Caco-2 (cell line): ENCODE data around the gene PHLDB1. TPM values are rescaled to one million over a fixed set of nuclear protein-coding genes. Genes with fewer than 3 reads are reported as not detected.
A peak's percentile ranks its signal among the peaks of the same experiment; 100 is the strongest.

Experiments used
- BruUV-seq: library from RNA; stranded (reverse); fragments of 400-500 nt; replicated peaks from 2 replicates; lab custom pipeline; 2021; lab: Mats Ljungman, UMichigan
- CTCF ChIA-PET: fragments of 300-600 bp; sonication (Branson Sonifier 250); formaldehyde crosslinking; loops from one replicate; lab custom pipeline; 2022; ENCODE audit warnings: antibody characterized with exemption; lab: Charles Lee
- POLR2A ChIA-PET: fragments of 300-600 bp; sonication (Branson Sonifier 250); formaldehyde crosslinking; loops from one replicate; lab custom pipeline; 2022; ENCODE audit warnings: antibody characterized with exemption; lab: Charles Lee
- DNase-seq, 2 experiments: peaks; one replicate each; pipeline versions ENCODE4 v3.0.0 to v3.0.0-alpha.2; 2020 to 2022
- H3K27me3 ChIP-seq: replicated peaks from 2 replicates; pipeline ENCODE4 v1.6.0; 2011; ENCODE audit warnings: low read length; ENCODE audit not compliant: control insufficient read depth, insufficient read depth
- H3K36me3 ChIP-seq: 2 replicates; pipeline ENCODE4 v1.5.1; 2011; ENCODE audit warnings: low read length; ENCODE audit not compliant: control insufficient read depth, insufficient read depth
- H3K4me1 ChIP-seq: fragments of 250-450 bp; sonication (Bioruptor Pico); 2 replicates; pipeline ENCODE4 v1.5.1; 2020; ENCODE audit warnings: mild to moderate bottlenecking
- H3K4me3 ChIP-seq: 2 replicates; pipeline ENCODE4 v1.5.1; 2011; ENCODE audit warnings: low read depth, mild to moderate bottlenecking, control low read depth, low read length
- H3K9me3 ChIP-seq: fragments of 250-450 bp; sonication (Bioruptor Pico); 2 replicates; pipeline ENCODE4 v1.5.1; 2020; ENCODE audit warnings: mild to moderate bottlenecking, moderate library complexity
- H3K27ac Mint-ChIP-seq: one replicate; pipeline ENCODE4 v1.8.0; 2022; ENCODE audit warnings: mixed read lengths; ENCODE audit not compliant: unreplicated experiment
- H3K27me3 Mint-ChIP-seq: one replicate; pipeline ENCODE4 v1.8.0; 2022; ENCODE audit warnings: mixed read lengths; ENCODE audit not compliant: insufficient read depth, unreplicated experiment
- H3K36me3 Mint-ChIP-seq: one replicate; pipeline ENCODE4 v1.8.0; 2022; ENCODE audit warnings: mild to moderate bottlenecking, mixed read lengths; ENCODE audit not compliant: insufficient read depth, unreplicated experiment
- H3K4me1 Mint-ChIP-seq: one replicate; pipeline ENCODE4 v1.8.0; 2022; ENCODE audit warnings: low read depth, mixed read lengths; ENCODE audit not compliant: unreplicated experiment
- H3K4me3 Mint-ChIP-seq: one replicate; pipeline ENCODE4 v1.8.0; 2022; ENCODE audit warnings: mild to moderate bottlenecking, moderate library complexity, mixed read lengths; ENCODE audit not compliant: unreplicated experiment
- H3K9me3 Mint-ChIP-seq: one replicate; pipeline ENCODE4 v1.8.0; 2022; ENCODE audit warnings: mixed read lengths; ENCODE audit not compliant: unreplicated experiment
- intact Hi-C: fragments of 100-400 bp; cut with micrococcal nuclease; formaldehyde crosslinking; loops from one replicate; pipeline ENCODE4 v1.10.0; 2022; ENCODE audit not compliant: unreplicated experiment
- total RNA-seq: library from RNA; stranded (reverse); gene quantifications from 2 replicates; pipeline ENCODE4 v1.2.3, GENCODE V29; 2022
- TF ChIP-seq, protein P1 (sequence below), 2 experiments: fragments of 200-600 bp in 1 of 2; IDR thresholded peaks; 1 replicate in 1 of 2; 2 replicates in 1 of 2; pipeline versions ENCODE4 v1.5.1 to v1.8.0; 2011 to 2022; ENCODE audit warnings: antibody characterized with exemption in 1 of 2, control low read depth in 1 of 2, inconsistent platforms in 1 of 2, low read depth in 1 of 2, low read length in 1 of 2, mild to moderate bottlenecking in 1 of 2, moderate library complexity in 1 of 2; ENCODE audit not compliant: insufficient read depth in 1 of 2, severe bottlenecking in 1 of 2, unreplicated experiment in 1 of 2

PHLDB1 gene
- total RNA-seq, 1 experiment from 2014 or later = 72.1 TPM

DNA sequence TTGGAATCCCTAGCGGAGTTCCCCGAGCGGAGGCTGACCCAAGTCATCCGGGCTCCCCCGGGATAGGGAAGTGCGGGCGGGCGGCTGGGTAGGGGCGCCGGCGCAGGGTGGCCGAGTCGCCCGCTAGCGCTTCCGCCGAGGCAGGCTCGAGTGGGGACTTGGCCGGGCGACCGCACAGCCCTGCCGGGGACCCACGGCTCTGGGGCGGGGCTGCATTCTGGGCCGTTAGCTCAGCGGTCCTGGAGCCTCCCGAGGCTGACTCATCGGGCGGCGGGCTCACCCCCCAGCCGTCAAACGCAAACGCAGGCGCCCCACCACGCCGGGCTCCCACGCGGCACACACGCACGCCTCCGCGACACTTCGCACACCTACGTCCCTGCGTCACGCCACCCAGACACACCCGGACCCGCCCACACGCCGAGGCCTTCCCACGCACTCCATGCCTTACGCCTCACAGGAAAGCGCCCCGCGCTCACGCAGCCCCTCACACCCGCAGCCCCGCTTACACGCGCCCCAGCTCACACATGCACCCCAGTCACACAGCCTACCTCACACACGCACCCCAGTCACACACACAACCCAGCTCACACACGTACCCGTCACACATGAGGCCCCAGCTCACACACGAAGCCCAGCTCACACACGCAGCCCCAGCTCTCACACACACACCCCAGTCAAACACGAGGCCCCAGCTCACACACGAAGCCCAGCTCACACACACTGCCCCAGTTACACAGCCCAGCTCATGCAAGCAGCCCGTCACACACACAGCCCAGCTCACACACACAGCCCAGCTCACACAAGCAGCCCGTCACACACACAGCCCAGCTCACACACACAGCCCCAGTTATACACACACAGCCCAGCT is 1.2 kb downstream of the PHLDB1 start:
- Mint-ChIP-seq H3K4me1 (peaks cover 34% of the 10 kb centered on the region), H3K4me3 (peak overlapping the region; percentile 79), H3K36me3 (peaks cover 20% of the 10 kb centered on the region), H3K27me3 (no peaks in the 10 kb centered on the region), H3K27ac (peak overlapping the region; percentile 36), H3K9me3 (no peaks in the 10 kb centered on the region)
- TF ChIP-seq, protein P1, sequence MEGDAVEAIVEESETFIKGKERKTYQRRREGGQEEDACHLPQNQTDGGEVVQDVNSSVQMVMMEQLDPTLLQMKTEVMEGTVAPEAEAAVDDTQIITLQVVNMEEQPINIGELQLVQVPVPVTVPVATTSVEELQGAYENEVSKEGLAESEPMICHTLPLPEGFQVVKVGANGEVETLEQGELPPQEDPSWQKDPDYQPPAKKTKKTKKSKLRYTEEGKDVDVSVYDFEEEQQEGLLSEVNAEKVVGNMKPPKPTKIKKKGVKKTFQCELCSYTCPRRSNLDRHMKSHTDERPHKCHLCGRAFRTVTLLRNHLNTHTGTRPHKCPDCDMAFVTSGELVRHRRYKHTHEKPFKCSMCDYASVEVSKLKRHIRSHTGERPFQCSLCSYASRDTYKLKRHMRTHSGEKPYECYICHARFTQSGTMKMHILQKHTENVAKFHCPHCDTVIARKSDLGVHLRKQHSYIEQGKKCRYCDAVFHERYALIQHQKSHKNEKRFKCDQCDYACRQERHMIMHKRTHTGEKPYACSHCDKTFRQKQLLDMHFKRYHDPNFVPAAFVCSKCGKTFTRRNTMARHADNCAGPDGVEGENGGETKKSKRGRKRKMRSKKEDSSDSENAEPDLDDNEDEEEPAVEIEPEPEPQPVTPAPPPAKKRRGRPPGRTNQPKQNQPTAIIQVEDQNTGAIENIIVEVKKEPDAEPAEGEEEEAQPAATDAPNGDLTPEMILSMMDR (IDR thresholded peaks at IDR 0.05; ENCODE audit: insufficient read depth in 1 of 2, low read depth in 1 of 2, low read length in 1 of 2, severe bottlenecking in 1 of 2, unreplicated experiment in 1 of 2) = no peak
- H3K4me3 ChIP-seq = peak overlapping the region; percentile 73
- BruUV-seq = no TSS peak
- H3K4me1 ChIP-seq = peaks cover 24% of the 10 kb centered on the region
- H3K36me3 ChIP-seq = no peaks in the 10 kb centered on the region
- no peaks in the 10 kb centered on the region for H3K9me3 ChIP-seq
- CTCF ChIA-PET = interaction anchor here (0.7 to 6.7 kb wide), 10 partner anchors 10 to 54 kb away, joined by 4 to 38 read pairs (median 8); no protein-coding TSS in a partner anchor
- DNase-seq = peak; percentile 50 to 64
- intact Hi-C loops = no loop called here
- POLR2A ChIA-PET = interaction anchor here (0.5 to 3.0 kb wide), 3 partner anchors 13 to 35 kb away, joined by 3 to 13 read pairs (median 4); no protein-coding TSS in a partner anchor
- H3K27me3 ChIP-seq = no peaks in the 10 kb centered on the region

DNA sequence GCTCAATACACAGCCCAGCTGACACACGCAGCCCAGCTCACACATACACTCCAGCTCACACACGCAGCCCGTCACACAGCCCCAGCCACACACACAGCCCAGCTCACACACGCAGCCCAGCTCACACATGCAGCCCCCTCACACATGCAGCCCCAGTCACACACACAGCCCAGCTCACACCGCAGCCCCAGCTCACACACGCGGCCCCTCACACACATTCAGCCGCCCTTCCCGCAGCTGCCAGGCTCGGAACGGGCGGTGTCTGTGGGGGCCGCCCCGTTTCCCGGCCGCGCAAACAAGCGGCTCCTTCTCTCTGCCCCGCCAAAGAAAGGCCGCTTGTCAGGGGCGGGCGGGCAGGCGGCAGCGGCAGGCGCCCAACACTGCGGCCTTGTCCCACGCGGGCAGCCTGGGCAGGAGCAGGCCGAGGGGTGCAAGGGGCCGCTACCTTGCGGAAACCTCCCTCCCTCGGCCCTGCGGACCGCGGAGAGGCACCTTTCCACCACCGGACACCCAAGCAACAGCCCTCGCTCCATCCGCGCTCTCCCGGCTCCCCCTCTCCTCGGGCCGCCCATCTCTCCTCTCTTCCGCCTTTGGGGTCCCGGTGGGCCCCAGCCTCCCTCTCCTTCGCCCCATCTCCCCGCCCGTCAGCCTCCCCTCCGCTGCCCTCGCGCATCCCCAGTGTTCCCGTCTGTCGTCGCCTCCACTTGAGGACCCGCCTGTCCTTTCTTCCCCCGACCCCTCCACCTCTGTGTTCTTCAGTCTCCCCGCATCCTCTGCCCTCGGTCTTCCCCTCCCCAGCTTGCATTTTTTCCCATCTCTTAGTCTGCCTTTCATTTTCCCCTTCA is 2.2 kb downstream of the PHLDB1 start:
- POLR2A ChIA-PET = interaction anchor here (0.6 kb wide), 1 partner anchor 575 kb away, joined by 3 read pairs; no protein-coding TSS in a partner anchor
- Histone ChIP-seq H3K27me3 (no peaks in the 10 kb centered on the region), H3K36me3 (no peaks in the 10 kb centered on the region), H3K9me3 (no peaks in the 10 kb centered on the region), H3K4me3 (no peak overlapping the region), H3K4me1 (peaks cover 30% of the 10 kb centered on the region)
- no peak for DNase-seq
- BruUV-seq = no TSS peak
- intact Hi-C loops = no loop called here
- H3K36me3 Mint-ChIP-seq = peaks cover 11% of the 10 kb centered on the region
- no peak overlapping the region for H3K27ac Mint-ChIP-seq
- TF ChIP-seq, protein P1 (IDR thresholded peaks at IDR 0.05; ENCODE audit: insufficient read depth in 1 of 2, low read depth in 1 of 2, low read length in 1 of 2, severe bottlenecking in 1 of 2, unreplicated experiment in 1 of 2) = no peak
- H3K27me3 Mint-ChIP-seq = no peaks in the 10 kb centered on the region
- no peaks in the 10 kb centered on the region for H3K9me3 Mint-ChIP-seq
- H3K4me1 Mint-ChIP-seq = peaks cover 30% of the 10 kb centered on the region
- H3K4me3 Mint-ChIP-seq = peak overlapping the region; percentile 79
- CTCF ChIA-PET = interaction anchor here (0.6 to 6.7 kb wide), 9 partner anchors 9 to 410 kb away, joined by 4 to 38 read pairs (median 9); no protein-coding TSS in a partner anchor
